22Rv1 (cell line): ENCODE data around the gene PEX11B.

Source experiments
- H3K27ac ChIP-seq: fragments of 450-650 bp; 2 replicates; pipeline ENCODE4 v1.5.1; 2017
- ZFX ChIP-seq: fragments of 450-650 bp; IDR thresholded peaks from 2 replicates; pipeline ENCODE4 v1.6.1; 2017; ENCODE audit warnings: antibody characterized with exemption, borderline replicate concordance
- TF ChIP-seq, protein P1 (sequence below): fragments of 450-650 bp; IDR thresholded peaks from 2 replicates; pipeline ENCODE4 v1.5.1; 2017; ENCODE audit warnings: mild to moderate bottlenecking

PEX11B gene

DNA sequence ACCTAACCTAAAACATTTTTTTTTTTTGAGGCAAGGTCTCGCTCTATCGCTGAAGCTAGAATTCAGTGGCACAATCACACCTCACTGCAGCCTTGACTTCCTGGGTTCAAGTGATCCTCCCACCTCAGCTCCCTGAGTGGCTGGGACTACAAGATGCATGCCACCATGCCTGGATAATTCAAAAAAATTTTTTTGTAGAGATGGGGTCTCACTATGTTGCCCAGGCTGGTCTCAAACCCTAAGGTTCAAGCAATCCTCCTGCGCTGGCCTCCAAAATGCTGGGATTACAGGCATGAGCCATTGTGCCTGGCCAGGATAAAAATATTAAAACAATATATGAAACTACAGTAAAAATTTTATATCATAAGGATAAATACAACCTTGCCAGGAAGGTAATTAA lies 34.4 kb upstream of the PEX11B start:
- no peak overlapping the region for H3K27ac ChIP-seq

DNA sequence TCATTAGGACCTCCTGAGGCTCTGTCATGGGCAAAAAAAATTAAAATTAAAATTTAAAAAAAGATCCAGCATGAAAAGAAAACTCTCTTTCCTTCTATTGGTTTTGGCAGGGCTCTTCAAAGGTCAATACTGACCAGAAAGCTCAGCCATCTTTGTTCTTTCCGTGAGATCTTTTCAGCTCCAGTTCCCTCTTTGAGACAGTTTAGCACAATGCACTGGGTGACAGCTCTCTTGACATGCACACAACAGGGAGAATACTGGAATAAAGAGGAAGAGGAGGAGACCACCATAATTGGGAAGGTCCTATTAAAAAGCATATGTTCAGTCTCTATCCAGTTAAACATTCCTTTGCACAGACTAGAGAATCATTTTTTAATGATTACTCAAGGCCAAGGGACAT lies 33.0 kb upstream of the PEX11B start:
- no peak for TF ChIP-seq ZFX
- TF ChIP-seq, protein P1, sequence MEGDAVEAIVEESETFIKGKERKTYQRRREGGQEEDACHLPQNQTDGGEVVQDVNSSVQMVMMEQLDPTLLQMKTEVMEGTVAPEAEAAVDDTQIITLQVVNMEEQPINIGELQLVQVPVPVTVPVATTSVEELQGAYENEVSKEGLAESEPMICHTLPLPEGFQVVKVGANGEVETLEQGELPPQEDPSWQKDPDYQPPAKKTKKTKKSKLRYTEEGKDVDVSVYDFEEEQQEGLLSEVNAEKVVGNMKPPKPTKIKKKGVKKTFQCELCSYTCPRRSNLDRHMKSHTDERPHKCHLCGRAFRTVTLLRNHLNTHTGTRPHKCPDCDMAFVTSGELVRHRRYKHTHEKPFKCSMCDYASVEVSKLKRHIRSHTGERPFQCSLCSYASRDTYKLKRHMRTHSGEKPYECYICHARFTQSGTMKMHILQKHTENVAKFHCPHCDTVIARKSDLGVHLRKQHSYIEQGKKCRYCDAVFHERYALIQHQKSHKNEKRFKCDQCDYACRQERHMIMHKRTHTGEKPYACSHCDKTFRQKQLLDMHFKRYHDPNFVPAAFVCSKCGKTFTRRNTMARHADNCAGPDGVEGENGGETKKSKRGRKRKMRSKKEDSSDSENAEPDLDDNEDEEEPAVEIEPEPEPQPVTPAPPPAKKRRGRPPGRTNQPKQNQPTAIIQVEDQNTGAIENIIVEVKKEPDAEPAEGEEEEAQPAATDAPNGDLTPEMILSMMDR = no peak
- H3K27ac ChIP-seq = no peak overlapping the region

More for the DNA sequence above, 34.4 kb upstream of the PEX11B start:
- TF ChIP-seq ZFX = no peak
- TF ChIP-seq, protein P1 = no peak

GRCh38 chr1:145949219-145949618 lies 30.7 kb upstream of the PEX11B start:
- TF ChIP-seq, protein P1 = no peak
- TF ChIP-seq ZFX = no peak
- H3K27ac ChIP-seq = no peak overlapping the region

- no peak overlapping the region for H3K27ac ChIP-seq
- TF ChIP-seq, protein P1 = no peak
- TF ChIP-seq ZFX = no peak
Measured at GRCh38 chr1:145947551-145947950, 29.0 kb upstream of the PEX11B start.

DNA sequence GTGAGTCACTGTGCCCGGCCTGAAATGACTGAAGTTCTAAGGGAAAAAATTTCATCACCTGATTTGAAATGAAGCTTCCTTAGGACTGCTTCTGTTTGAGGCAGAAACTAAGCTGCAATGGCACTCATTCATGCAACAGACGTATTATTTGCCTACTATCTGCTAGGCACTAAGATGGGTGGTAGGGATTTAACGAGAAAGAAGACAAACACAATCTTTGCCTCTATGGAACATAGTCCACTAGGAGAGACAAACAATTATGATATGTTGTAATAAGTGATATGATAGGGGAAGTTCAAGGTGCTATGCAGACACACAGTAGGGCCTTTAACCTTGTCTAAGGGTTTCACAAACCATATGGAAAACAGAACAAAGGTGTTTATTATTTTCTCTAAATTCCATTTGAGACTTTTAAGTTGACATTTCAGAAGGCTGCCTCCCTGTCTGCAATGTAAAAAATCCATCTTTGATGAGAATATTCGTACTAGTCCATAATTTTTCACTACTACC lies 28.0 kb upstream of the PEX11B start:
- H3K27ac ChIP-seq = no peak overlapping the region
- no peak for TF ChIP-seq ZFX
- TF ChIP-seq, protein P1 = no peak

GRCh38 chr1:145944532-145944931 lies 26.0 kb upstream of the PEX11B start:
- no peak overlapping the region for H3K27ac ChIP-seq
- TF ChIP-seq ZFX = no peak
- TF ChIP-seq, protein P1 = no peak

- no peak overlapping the region for H3K27ac ChIP-seq
- TF ChIP-seq, protein P1 = no peak
- TF ChIP-seq ZFX = no peak
Measured at GRCh38 chr1:145942871-145943270, 24.4 kb upstream of the PEX11B start.
